Measurements from ENCODE around the gene CABCOCO1. TPM values are rescaled to one million over a fixed set of nuclear protein-coding genes. Genes with fewer than 3 reads are reported as not detected.

The CABCOCO1 gene
- polyA plus RNA-seq, 1 experiment: 1.1 TPM

DNA sequence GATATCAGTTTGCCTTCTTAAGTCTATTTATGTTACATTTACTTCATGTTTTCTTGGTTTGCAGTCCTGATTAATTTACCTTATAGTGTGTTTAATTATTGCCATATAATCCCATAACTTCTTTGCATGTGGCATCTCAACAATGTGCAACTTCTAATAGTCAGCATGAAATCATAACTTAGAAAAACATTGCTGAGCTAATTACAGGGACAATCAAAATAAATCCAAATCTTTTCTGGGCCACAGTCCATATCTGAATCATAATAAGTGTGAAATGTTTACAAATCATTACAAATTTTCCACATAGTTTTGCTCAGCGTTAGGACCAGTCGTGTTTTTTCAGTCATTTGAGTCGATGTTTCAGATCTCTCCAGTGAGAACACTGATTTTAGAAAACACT is 29.1 kb upstream of the CABCOCO1 start:
- ChIA-PET CTCF (interaction anchor here (0.6 to 1.6 kb wide), 2 partner anchors 99 to 736 kb away, joined by 3 to 5 read pairs; no protein-coding TSS in a partner anchor), POLR2A (no interaction called here)
- no peak overlapping the region for H3K27ac ChIP-seq (ENCODE audit: low read depth, low read length)
- TF ChIP-seq, protein P1, sequence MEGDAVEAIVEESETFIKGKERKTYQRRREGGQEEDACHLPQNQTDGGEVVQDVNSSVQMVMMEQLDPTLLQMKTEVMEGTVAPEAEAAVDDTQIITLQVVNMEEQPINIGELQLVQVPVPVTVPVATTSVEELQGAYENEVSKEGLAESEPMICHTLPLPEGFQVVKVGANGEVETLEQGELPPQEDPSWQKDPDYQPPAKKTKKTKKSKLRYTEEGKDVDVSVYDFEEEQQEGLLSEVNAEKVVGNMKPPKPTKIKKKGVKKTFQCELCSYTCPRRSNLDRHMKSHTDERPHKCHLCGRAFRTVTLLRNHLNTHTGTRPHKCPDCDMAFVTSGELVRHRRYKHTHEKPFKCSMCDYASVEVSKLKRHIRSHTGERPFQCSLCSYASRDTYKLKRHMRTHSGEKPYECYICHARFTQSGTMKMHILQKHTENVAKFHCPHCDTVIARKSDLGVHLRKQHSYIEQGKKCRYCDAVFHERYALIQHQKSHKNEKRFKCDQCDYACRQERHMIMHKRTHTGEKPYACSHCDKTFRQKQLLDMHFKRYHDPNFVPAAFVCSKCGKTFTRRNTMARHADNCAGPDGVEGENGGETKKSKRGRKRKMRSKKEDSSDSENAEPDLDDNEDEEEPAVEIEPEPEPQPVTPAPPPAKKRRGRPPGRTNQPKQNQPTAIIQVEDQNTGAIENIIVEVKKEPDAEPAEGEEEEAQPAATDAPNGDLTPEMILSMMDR (IDR thresholded peaks at IDR 0.05; ENCODE audit: low read depth, low read length): no peak
- no peaks in the 10 kb centered on the region for H3K27me3 ChIP-seq (ENCODE audit: control insufficient read depth, insufficient read depth, low read length)
- no peak overlapping the region for H3K4me3 ChIP-seq (ENCODE audit: low read depth, low read length)
- no peaks in the 10 kb centered on the region for H3K9me3 ChIP-seq (ENCODE audit: control insufficient read depth, insufficient read depth, low read length)
- no peak for DNase-seq (ENCODE audit: low read depth, low spot score)

DNA sequence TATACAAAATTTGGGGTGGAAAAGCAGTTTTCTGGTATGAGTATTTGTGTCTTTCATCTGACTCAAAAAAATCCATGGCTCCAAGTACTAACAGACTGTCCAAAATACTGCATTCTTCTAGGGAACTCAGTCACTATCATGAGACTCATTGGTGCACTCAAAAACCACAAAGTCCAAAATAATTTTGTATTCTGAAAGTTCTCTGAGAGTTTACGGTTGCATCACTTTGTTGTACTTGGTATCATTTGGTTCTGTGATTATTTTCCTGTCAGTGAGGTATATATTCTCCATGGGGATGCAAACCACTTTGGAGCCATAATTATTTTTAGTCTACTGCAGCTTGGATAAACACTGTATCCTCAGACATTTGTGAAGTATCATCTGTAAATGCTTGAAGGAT is 28.0 kb upstream of the CABCOCO1 start:
- H3K4me3 ChIP-seq (ENCODE audit: low read depth, low read length): no peak overlapping the region
- H3K27me3 ChIP-seq (ENCODE audit: control insufficient read depth, insufficient read depth, low read length): no peaks in the 10 kb centered on the region
- TF ChIP-seq, protein P1 (IDR thresholded peaks at IDR 0.05; ENCODE audit: low read depth, low read length): no peak
- ChIA-PET CTCF (no interaction called here), POLR2A (no interaction called here)
- H3K27ac ChIP-seq (ENCODE audit: low read depth, low read length): no peak overlapping the region
- no peaks in the 10 kb centered on the region for H3K9me3 ChIP-seq (ENCODE audit: control insufficient read depth, insufficient read depth, low read length)
- no peak for DNase-seq (ENCODE audit: low read depth, low spot score)

DNA sequence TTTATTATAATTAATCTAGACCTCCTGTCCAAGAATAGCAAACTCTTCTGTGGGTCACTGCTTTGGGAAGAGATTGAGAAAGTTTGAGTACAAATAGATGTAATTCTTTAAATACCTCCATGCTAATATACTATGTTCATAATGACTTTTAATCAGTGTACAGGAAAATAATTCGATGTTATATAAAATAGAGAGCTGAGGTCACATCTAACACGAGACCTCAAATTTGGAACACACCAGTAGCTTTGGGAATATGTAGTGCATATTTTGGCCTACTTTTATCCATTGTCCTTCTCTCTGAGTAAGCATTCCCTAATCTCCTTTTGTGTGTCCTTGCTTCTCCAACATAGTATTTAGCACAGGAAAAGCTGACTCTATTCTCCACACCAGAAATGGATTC is 27.3 kb upstream of the CABCOCO1 start:
- CTCF ChIA-PET: no interaction called here
- Histone ChIP-seq H3K9me3 (ENCODE audit: control insufficient read depth, insufficient read depth, low read length) (no peaks in the 10 kb centered on the region), H3K27me3 (ENCODE audit: control insufficient read depth, insufficient read depth, low read length) (no peaks in the 10 kb centered on the region), H3K4me3 (ENCODE audit: low read depth, low read length) (no peak overlapping the region), H3K27ac (ENCODE audit: low read depth, low read length) (no peak overlapping the region)
- DNase-seq (ENCODE audit: low read depth, low spot score): no peak
- TF ChIP-seq, protein P1 (IDR thresholded peaks at IDR 0.05; ENCODE audit: low read depth, low read length): no peak
- POLR2A ChIA-PET: no interaction called here

DNA sequence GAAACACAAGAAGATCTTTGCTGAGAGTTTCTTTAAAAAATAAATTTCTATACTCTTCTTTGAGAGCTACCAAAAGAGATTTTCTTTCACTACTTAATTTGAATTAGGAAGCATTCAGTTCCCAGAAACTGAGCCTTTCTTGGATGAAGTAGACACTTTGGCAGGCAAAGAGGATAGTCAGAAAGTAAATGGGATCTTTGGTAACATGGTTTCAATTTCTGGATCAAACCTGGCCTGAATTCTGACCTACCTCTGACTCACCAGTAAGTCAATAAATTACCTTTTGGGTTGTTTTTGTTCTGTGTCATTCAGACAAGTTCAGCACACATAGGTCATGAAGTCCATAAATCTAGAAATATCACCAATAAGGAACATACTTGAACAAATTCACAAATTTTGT is 26.8 kb upstream of the CABCOCO1 start:
- Histone ChIP-seq H3K27me3 (ENCODE audit: control insufficient read depth, insufficient read depth, low read length) (no peaks in the 10 kb centered on the region), H3K27ac (ENCODE audit: low read depth, low read length) (no peak overlapping the region), H3K4me3 (ENCODE audit: low read depth, low read length) (no peak overlapping the region), H3K9me3 (ENCODE audit: control insufficient read depth, insufficient read depth, low read length) (no peaks in the 10 kb centered on the region)
- CTCF ChIA-PET: no interaction called here
- TF ChIP-seq, protein P1 (IDR thresholded peaks at IDR 0.05; ENCODE audit: low read depth, low read length): no peak
- DNase-seq (ENCODE audit: low read depth, low spot score): no peak
- POLR2A ChIA-PET: no interaction called here

DNA sequence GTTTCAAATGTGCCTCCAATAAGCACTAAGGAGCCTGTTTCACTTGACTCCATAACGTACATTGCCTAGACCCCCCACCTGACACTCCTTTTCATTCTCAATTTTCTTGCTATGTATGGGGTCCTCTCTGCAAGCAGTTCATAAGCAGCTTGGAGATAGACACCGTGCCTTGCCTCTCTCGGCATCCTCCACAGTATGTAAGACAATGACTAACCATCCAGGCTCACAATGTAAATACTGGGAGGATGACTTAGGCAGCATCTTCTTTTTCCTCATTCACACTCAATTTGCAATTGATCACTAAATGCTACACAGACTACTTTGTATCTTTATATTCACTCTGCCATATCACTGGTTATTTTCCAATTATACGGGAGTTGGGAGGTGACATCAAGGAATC is 22.8 kb upstream of the CABCOCO1 start:
- POLR2A ChIA-PET: no interaction called here

More for the DNA sequence above, 22.8 kb upstream of the CABCOCO1 start:
- CTCF ChIA-PET: interaction anchor here (0.6 kb wide), 1 partner anchor 261 kb away, joined by 3 read pairs; the partner anchor contains the start of gene ARID5B
- Histone ChIP-seq H3K27ac (ENCODE audit: low read depth, low read length) (no peak overlapping the region), H3K9me3 (ENCODE audit: control insufficient read depth, insufficient read depth, low read length) (no peaks in the 10 kb centered on the region), H3K27me3 (ENCODE audit: control insufficient read depth, insufficient read depth, low read length) (no peaks in the 10 kb centered on the region), H3K4me3 (ENCODE audit: low read depth, low read length) (no peak overlapping the region)
- TF ChIP-seq, protein P1 (IDR thresholded peaks at IDR 0.05; ENCODE audit: low read depth, low read length): no peak
- no peak for DNase-seq (ENCODE audit: low read depth, low spot score)

All from AG04450 (cell line).